A549 (cell line): ENCODE measurements around the gene CPNE1. TPM values are rescaled to one million over a fixed set of nuclear protein-coding genes. Genes with fewer than 3 reads are reported as not detected.
A peak's percentile ranks its signal among the peaks of the same experiment; 100 is the strongest.

Source experiments
- ATAC-seq, 2 experiments: fragments of 200-7000 bp in 1 of 2; fragments of >200 bp in 1 of 2; cut with Nextera tagmentation in 1 of 2; cut with Tn5 transposase in 1 of 2; 3 replicates each; pipeline versions ENCODE4 v1.8.0 to v1.9.1; 2018 to 2020; ENCODE audit warnings: mild to moderate bottlenecking in 1 of 2, moderate library complexity in 1 of 2
- CTCF ChIA-PET: fragments of 300-600 bp; sonication (Branson Sonifier 250); formaldehyde crosslinking; extraction: SDS; loops from one replicate; lab custom pipeline; 2021; ENCODE audit warnings: antibody characterized with exemption, inconsistent platforms; lab: Yijun Ruan, JAX
- POLR2A ChIA-PET: fragments of 350-600 bp; formaldehyde crosslinking; extraction: SDS; loops from one replicate; lab custom pipeline; 2021; ENCODE audit warnings: antibody characterized with exemption, inconsistent platforms; lab: Yijun Ruan, JAX
- DNase-seq, 2 experiments: peaks; one replicate each; pipeline versions ENCODE4 v3.0.0 to v3.0.0-alpha.2; 2011 to 2016; ENCODE audit warnings: low read depth in 1 of 2, low spot score in 1 of 2
- FAIRE-seq: peaks from 2 replicates; lab custom pipeline; 2011; peaks lifted over from hg19 to GRCh38; lab: Jason Lieb, UNC
- H3K27ac ChIP-seq, 2 experiments: fragments of >200 bp; sonication (Bioruptor Twin); formaldehyde crosslinking; 3 replicates each; pipeline ENCODE4 v1.5.1; 2016 to 2017
- H3K4me1 ChIP-seq: fragments of >200 bp; sonication (Bioruptor Twin); formaldehyde crosslinking; 3 replicates; pipeline ENCODE4 v1.6.1; 2016
- H3K4me2 ChIP-seq: fragments of >200 bp; sonication (Bioruptor Twin); formaldehyde crosslinking; 3 replicates; pipeline ENCODE4 v1.6.1; 2016
- H3K4me3 ChIP-seq: fragments of >200 bp; sonication (Bioruptor Twin); formaldehyde crosslinking; 3 replicates; pipeline ENCODE4 v1.5.1; 2016
- H3K9me3 ChIP-seq: fragments of >200 bp; sonication (Bioruptor Twin); formaldehyde crosslinking; 3 replicates; pipeline ENCODE4 v1.6.1; 2016
- ATOH8 ChIP-seq: fragments of 250-450 bp; sonication (Bioruptor Pico); IDR thresholded peaks from 2 replicates; pipeline ENCODE4 v1.5.0; 2020; ENCODE audit warnings: low read depth, mild to moderate bottlenecking, moderate library complexity
- BHLHE40 ChIP-seq: IDR thresholded peaks from 2 replicates; pipeline ENCODE4 v1.6.1; 2012; ENCODE audit warnings: low read depth, low read length, inconsistent platforms
- CHD4 ChIP-seq: fragments of 200-600 bp; sonication (generic); IDR thresholded peaks from 2 replicates; pipeline ENCODE4 v1.6.1; 2016; ENCODE audit warnings: antibody characterized with exemption, mild to moderate bottlenecking, borderline replicate concordance
- ELK1 ChIP-seq: fragments of 150-350 bp; IDR thresholded peaks from 2 replicates; pipeline ENCODE4 v1.6.1; 2014; ENCODE audit warnings: low read depth, mild to moderate bottlenecking, low read length
- ESRRA ChIP-seq: fragments of 150-350 bp; IDR thresholded peaks from 2 replicates; pipeline ENCODE4 v1.6.1; 2014; ENCODE audit warnings: mild to moderate bottlenecking, low read length, borderline replicate concordance
- FOSL2 ChIP-seq, 2 experiments: fragments of 450-650 bp in 1 of 2; fragments of >200 bp in 1 of 2; sonication (Bioruptor Twin) in 1 of 2; formaldehyde crosslinking; IDR thresholded peaks; 2 replicates each; pipeline versions ENCODE4 v1.5.0 to v1.6.1; 2016 to 2020; ENCODE audit warnings: mild to moderate bottlenecking in 1 of 2, moderate library complexity in 1 of 2
- FOXS1 ChIP-seq: fragments of 250-450 bp; sonication (Bioruptor Pico); IDR thresholded peaks from 2 replicates; pipeline ENCODE4 v1.5.0; 2020; ENCODE audit warnings: mild to moderate bottlenecking, moderate library complexity
- GATA3 ChIP-seq: IDR thresholded peaks from 2 replicates; pipeline ENCODE4 v1.6.1; 2012; ENCODE audit warnings: borderline replicate concordance
- HDAC2 ChIP-seq: fragments of 200-600 bp; sonication (generic); IDR thresholded peaks from 2 replicates; pipeline ENCODE4 v1.6.1; 2016
- HES2 ChIP-seq: fragments of >200 bp; sonication (Bioruptor Twin); formaldehyde crosslinking; IDR thresholded peaks from 2 replicates; pipeline ENCODE4 v1.6.1; 2016
- HEYL ChIP-seq: fragments of 250-450 bp; sonication (Bioruptor Pico); IDR thresholded peaks from 2 replicates; pipeline ENCODE4 v1.8.0; 2021; ENCODE audit warnings: mild to moderate bottlenecking, moderate library complexity
- HMGXB4 ChIP-seq: fragments of 250-450 bp; sonication (Bioruptor Pico); IDR thresholded peaks from 2 replicates; pipeline ENCODE4 v1.5.0; 2021; ENCODE audit warnings: mild to moderate bottlenecking, moderate library complexity, borderline replicate concordance
- HOXA7 ChIP-seq: fragments of 250-450 bp; sonication (Bioruptor Pico); IDR thresholded peaks from 2 replicates; pipeline ENCODE4 v1.5.0; 2020; ENCODE audit warnings: mild to moderate bottlenecking, moderate library complexity
- HOXB13 ChIP-seq: fragments of 250-450 bp; sonication (Bioruptor Pico); IDR thresholded peaks from 2 replicates; pipeline ENCODE4 v1.5.0; 2020; ENCODE audit warnings: low read depth, mild to moderate bottlenecking, moderate library complexity
- MYC ChIP-seq: IDR thresholded peaks from 2 replicates; pipeline ENCODE4 v1.6.1; 2012; ENCODE audit warnings: mild to moderate bottlenecking, inconsistent platforms, low read length, improper control_type of control experiment, borderline replicate concordance
- PBX3 ChIP-seq: IDR thresholded peaks from 2 replicates; pipeline ENCODE4 v1.6.1; 2012
- POLR2A ChIP-seq: IDR thresholded peaks from 2 replicates; pipeline ENCODE4 v1.6.1; 2012; ENCODE audit warnings: mild to moderate bottlenecking, low read length
- POLR2AphosphoS2 ChIP-seq: conservative IDR thresholded peaks from 2 replicates; pipeline ENCODE4 v1.6.1; 2012; ENCODE audit warnings: low read length, improper control_type of control experiment, inconsistent platforms
- RAD21 ChIP-seq, 2 experiments: fragments of >200 bp in 1 of 2; sonication (Bioruptor Twin) in 1 of 2; formaldehyde crosslinking in 1 of 2; IDR thresholded peaks in 1 of 2; conservative IDR thresholded peaks in 1 of 2; 2 replicates in 1 of 2; 3 replicates in 1 of 2; pipeline ENCODE4 v1.6.1; 2012 to 2018; ENCODE audit warnings: inconsistent platforms in 1 of 2
- RCOR1 ChIP-seq: fragments of 150-350 bp; IDR thresholded peaks from 2 replicates; pipeline ENCODE4 v1.6.1; 2014; ENCODE audit warnings: antibody characterized with exemption, low read length, low read depth
- SREBF2 ChIP-seq: fragments of 450-650 bp; IDR thresholded peaks from 2 replicates; pipeline ENCODE4 v1.6.1; 2014; ENCODE audit warnings: mild to moderate bottlenecking, moderate library complexity
- USF2 ChIP-seq: fragments of 450-650 bp; IDR thresholded peaks from 2 replicates; pipeline ENCODE4 v1.6.1; 2014; ENCODE audit warnings: antibody characterized with exemption
- ZC3H11A ChIP-seq: fragments of 450-650 bp; IDR thresholded peaks from 2 replicates; pipeline ENCODE4 v1.6.1; 2014; ENCODE audit warnings: antibody characterized with exemption, mild to moderate bottlenecking
- ZNF302 ChIP-seq: fragments of 250-450 bp; sonication (Bioruptor Pico); IDR thresholded peaks from 2 replicates; pipeline ENCODE4 v1.9.0; 2021; ENCODE audit warnings: inconsistent platforms, mild to moderate bottlenecking, moderate library complexity
- ZSCAN20 ChIP-seq: fragments of 250-450 bp; sonication (Bioruptor Pico); IDR thresholded peaks from 2 replicates; pipeline ENCODE4 v1.8.0; 2022; ENCODE audit warnings: mild to moderate bottlenecking, moderate library complexity
- WGBS: methylation state at CpG from one replicate; pipeline ENCODE4 v1.1.6; 2017; ENCODE audit errors: missing lambda C conversion rate; 5-methylcytosine and 5-hydroxymethylcytosine counted together
- polyA plus RNA-seq, 4 experiments: library from polyadenylated mRNA; depleted of rRNA in 3 of 4; stranded (reverse); fragments of >200 nt; fragmentation: RNase III in 1 of 4; extraction: RNeasy Plus Mini Kit Qiagen cat#74134 plus additional on column Dnase treatment in 1 of 4; gene quantifications; 2 replicates in 3 of 4; 3 replicates in 1 of 4; pipeline ENCODE4 v1.2.3, GENCODE V29; 2011 to 2017

The CPNE1 gene
- polyA plus RNA-seq, 2 of the 4 experiments (the other 2 are of a cell fraction) = 199 to 244 TPM

- H3K4me3 ChIP-seq = peak overlapping the region; percentile 91
- ATAC-seq = no peak
- no peak overlapping the region for H3K27ac ChIP-seq
- H3K4me2 ChIP-seq = peak overlapping the region; percentile 97
- ChIA-PET POLR2A (interaction anchor here (1.9 kb wide), 1 partner anchor 14 kb away, joined by 7 read pairs; no protein-coding TSS in a partner anchor), CTCF (interaction anchor here (0.6 kb wide), 1 partner anchor 143 kb away, joined by 3 read pairs; no protein-coding TSS in a partner anchor)
- H3K9me3 ChIP-seq = no peaks in the 10 kb centered on the region
- peaks cover 31% of the 10 kb centered on the region for H3K4me1 ChIP-seq
- TF ChIP-seq HES2 = no peak
- no peak for TF ChIP-seq CHD4
- no peak for TF ChIP-seq RCOR1
- TF ChIP-seq HOXB13 (CRISPR knock-in tag) = no peak
- no peak for TF ChIP-seq HDAC2
- no peak for TF ChIP-seq ZNF302 (CRISPR knock-in tag)
- no peak for TF ChIP-seq RAD21 (conservative IDR thresholded peaks at IDR 0.05 in 1 of 2, IDR thresholded peaks at IDR 0.05 in 1 of 2)
- TF ChIP-seq HEYL = no peak
- no peak for TF ChIP-seq ZC3H11A
- no peak for TF ChIP-seq HMGXB4
- no peak for TF ChIP-seq POLR2A
- no peak for TF ChIP-seq SREBF2
- TF ChIP-seq BHLHE40 = no peak
- no peak for TF ChIP-seq MYC
- TF ChIP-seq ATOH8 (CRISPR knock-in tag) = no peak
- TF ChIP-seq HOXA7 (CRISPR knock-in tag) = no peak
- no peak for TF ChIP-seq FOSL2 (IDR thresholded peaks at IDR 0.05)
- TF ChIP-seq FOSL2 (CRISPR knock-in tag; IDR thresholded peaks at IDR 0.05) = no peak
- no peak for TF ChIP-seq FOXS1 (CRISPR knock-in tag)
- no peak for TF ChIP-seq USF2
- TF ChIP-seq PBX3 = no peak
- 33% methylated on average over 2 of the region's 2 CpGs for WGBS
- DNase-seq = no peak
- FAIRE-seq = no peak
Measured at GRCh38 chr20:35662551-35662950, 2.1 kb downstream of the CPNE1 start.

GRCh38 chr20:35661908-35662307 lies 2.8 kb downstream of the CPNE1 start:
- POLR2A ChIA-PET = no interaction called here

More at GRCh38 chr20:35661908-35662307, 2.8 kb downstream of the CPNE1 start:
- H3K4me1 ChIP-seq = peaks cover 31% of the 10 kb centered on the region
- no peak for FAIRE-seq
- ATAC-seq = no peak
- DNase-seq = no peak
- 66% methylated on average over 3 of the region's 3 CpGs for WGBS
- H3K4me3 ChIP-seq = peak overlapping the region; percentile 91; the same call in 2 of the 3 replicates
- no peak for TF ChIP-seq POLR2AphosphoS2
- TF ChIP-seq ZNF302 (CRISPR knock-in tag) = no peak
- TF ChIP-seq ELK1 = no peak
- TF ChIP-seq ZSCAN20 (CRISPR knock-in tag) = no peak
- TF ChIP-seq ESRRA = no peak
- no peak for TF ChIP-seq RAD21 (conservative IDR thresholded peaks at IDR 0.05 in 1 of 2, IDR thresholded peaks at IDR 0.05 in 1 of 2)
- no peak for TF ChIP-seq ATOH8 (CRISPR knock-in tag)
- no peak for TF ChIP-seq GATA3
- TF ChIP-seq, all 56 proteins: peak for 0
- H3K4me2 ChIP-seq = peak overlapping the region; percentile 97
- CTCF ChIA-PET = interaction anchor here (1.2 kb wide), 1 partner anchor 43 kb away, joined by 8 read pairs; no protein-coding TSS in a partner anchor
- H3K27ac ChIP-seq = no peak overlapping the region
- H3K9me3 ChIP-seq = no peaks in the 10 kb centered on the region
